Measurements from ENCODE around the gene LGALS9. TPM values are rescaled to one million over a fixed set of nuclear protein-coding genes. Genes with fewer than 3 reads are reported as not detected.
A peak's percentile ranks its signal among the peaks of the same experiment; 100 is the strongest.

LGALS9 gene
- total RNA-seq = 1 to 10 TPM; 1.6 to 2.9 TPM
- 2.1 TPM for polyA plus RNA-seq (2013, experiment 1 of 2)
- 2.1 TPM for polyA plus RNA-seq (2013, experiment 2 of 2)
- long read RNA-seq, experiment 1 = 0 reads
- long read RNA-seq, experiment 2 = 0 reads
- long read RNA-seq, experiment 3 = 0 reads
- long read RNA-seq, experiment 4 = 0 reads

GRCh38 chr17:27630607-27631410 is at the start of gene LGALS9:
LGALS9 (plus strand) TSS chr17:27631188; CDS start chr17:27631266, 78 bp downstream.
- peak within 1 kb of the TSS; percentile 58 for H3K27ac Mint-ChIP-seq

DNA sequence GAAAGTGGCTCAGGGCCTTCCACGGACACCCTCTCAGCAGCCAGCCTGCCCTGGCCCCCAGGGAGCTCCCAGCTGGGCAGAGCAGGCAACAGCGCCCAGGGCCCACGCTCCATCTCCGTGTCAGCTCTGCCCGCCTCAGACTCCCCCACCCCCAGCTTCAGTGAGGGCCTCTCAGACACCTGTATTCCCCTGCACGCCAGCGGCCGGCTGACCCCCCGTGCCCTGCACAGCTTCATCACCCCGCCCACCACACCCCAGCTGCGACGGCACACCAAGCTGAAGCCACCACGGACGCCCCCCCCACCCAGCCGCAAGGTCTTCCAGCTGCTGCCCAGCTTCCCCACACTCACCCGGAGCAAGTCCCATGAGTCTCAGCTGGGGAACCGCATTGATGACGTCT is 48.3 kb upstream of the LGALS9 start:
- no peak overlapping the region for H3K4me3 ChIP-seq (ENCODE audit: low read length)
- H3K36me3 Mint-ChIP-seq (ENCODE audit: low read depth) = peaks cover 16% of the 10 kb centered on the region
- DNase-seq = no peak
- H3K4me1 ChIP-seq (ENCODE audit: control insufficient read depth, insufficient read depth, low read length) = peaks cover 6% of the 10 kb centered on the region
- H3K27me3 ChIP-seq (ENCODE audit: control insufficient read depth, insufficient read depth, low read length, poor library complexity, severe bottlenecking) = no peaks in the 10 kb centered on the region
- no peaks in the 10 kb centered on the region for H3K9me3 Mint-ChIP-seq
- H3K4me1 Mint-ChIP-seq = peaks cover 10% of the 10 kb centered on the region
- TF ChIP-seq CTCF (conservative IDR thresholded peaks at IDR 0.05) = no peak
- H3K27ac Mint-ChIP-seq = no peak overlapping the region
- H3K4me3 Mint-ChIP-seq = no peak overlapping the region
- 92 to 98% methylated on average over 5 to 18 of the region's 18 CpGs for WGBS, 2 experiments (ENCODE audit: insufficient coverage in 1 of 2, insufficient read length in 1 of 2)
- H3K9me3 ChIP-seq (ENCODE audit: control insufficient read depth, low read length) = no peaks in the 10 kb centered on the region
- H3K9ac ChIP-seq (ENCODE audit: extremely low read depth, low read length, poor library complexity, severe bottlenecking) = no peak overlapping the region
- no peak overlapping the region for H3K27ac ChIP-seq (ENCODE audit: low read depth, low read length)
- no peaks in the 10 kb centered on the region for H3K27me3 Mint-ChIP-seq (ENCODE audit: insufficient read depth)
- peaks cover 4% of the 10 kb centered on the region for H3K36me3 ChIP-seq (ENCODE audit: control insufficient read depth, insufficient read depth, low read length)

More at GRCh38 chr17:27630607-27631410, at the start of gene LGALS9:
- Histone ChIP-seq H3K9ac (ENCODE audit: extremely low read depth, low read length, poor library complexity, severe bottlenecking) (no peak within 1 kb of the TSS), H3K27me3 (ENCODE audit: control insufficient read depth, insufficient read depth, low read length, poor library complexity, severe bottlenecking) (no peaks in the 10 kb centered on the region), H3K9me3 (ENCODE audit: control insufficient read depth, low read length) (no peaks in the 10 kb centered on the region), H3K4me1 (ENCODE audit: control insufficient read depth, insufficient read depth, low read length) (no peaks in the 10 kb centered on the region), H3K27ac (ENCODE audit: low read depth, low read length) (no peak within 1 kb of the TSS), H3K36me3 (ENCODE audit: control insufficient read depth, insufficient read depth, low read length) (no peaks in the 10 kb centered on the region), H3K4me3 (ENCODE audit: low read length) (no peak within 1 kb of the TSS)
- Mint-ChIP-seq H3K9me3 (no peaks in the 10 kb centered on the region), H3K27me3 (ENCODE audit: insufficient read depth) (no peaks in the 10 kb centered on the region), H3K4me1 (peaks cover 10% of the 10 kb centered on the region), H3K36me3 (ENCODE audit: low read depth) (peaks cover 5% of the 10 kb centered on the region), H3K4me3 (no peak within 1 kb of the TSS)
- 65 to 68% methylated on average over 8 to 10 of the region's 10 CpGs for WGBS, 2 experiments (ENCODE audit: insufficient coverage in 1 of 2, insufficient read length in 1 of 2)
- peak; percentile 88 for DNase-seq
- TF ChIP-seq CTCF (conservative IDR thresholded peaks at IDR 0.05) = no peak

- H3K4me3 Mint-ChIP-seq = no peak overlapping the region
- H3K36me3 Mint-ChIP-seq (ENCODE audit: low read depth) = peaks cover 16% of the 10 kb centered on the region
- Histone ChIP-seq H3K27me3 (ENCODE audit: control insufficient read depth, insufficient read depth, low read length, poor library complexity, severe bottlenecking) (no peaks in the 10 kb centered on the region), H3K36me3 (ENCODE audit: control insufficient read depth, insufficient read depth, low read length) (peaks cover 2% of the 10 kb centered on the region), H3K27ac (ENCODE audit: low read depth, low read length) (no peak overlapping the region), H3K4me3 (ENCODE audit: low read length) (no peak overlapping the region), H3K4me1 (ENCODE audit: control insufficient read depth, insufficient read depth, low read length) (no peaks in the 10 kb centered on the region), H3K9me3 (ENCODE audit: control insufficient read depth, low read length) (no peaks in the 10 kb centered on the region), H3K9ac (ENCODE audit: extremely low read depth, low read length, poor library complexity, severe bottlenecking) (no peak overlapping the region)
- H3K27me3 Mint-ChIP-seq (ENCODE audit: insufficient read depth) = no peaks in the 10 kb centered on the region
- H3K4me1 Mint-ChIP-seq = no peaks in the 10 kb centered on the region
- TF ChIP-seq CTCF (conservative IDR thresholded peaks at IDR 0.05) = no peak
- no peaks in the 10 kb centered on the region for H3K9me3 Mint-ChIP-seq
- H3K27ac Mint-ChIP-seq = no peak overlapping the region
- no peak for DNase-seq
- 94 to 100% methylated on average over 6 to 9 of the region's 9 CpGs for WGBS, 2 experiments (ENCODE audit: insufficient coverage in 1 of 2, insufficient read length in 1 of 2)
These were observed 45.8 kb upstream of the LGALS9 start for GRCh38 chr17:27585153-27585681.

Measured in endodermal cell (in vitro differentiated cells).